ENCODE measurements around the gene PRR15L. TPM values are rescaled to one million over a fixed set of nuclear protein-coding genes. Genes with fewer than 3 reads are reported as not detected.

PRR15L gene
- total and polyA plus RNA-seq, 2 of the 8 experiments (the other 6 are each of a cell fraction or from before 2014, with no cell fraction given): 0.26 to 1.1 TPM

DNA sequence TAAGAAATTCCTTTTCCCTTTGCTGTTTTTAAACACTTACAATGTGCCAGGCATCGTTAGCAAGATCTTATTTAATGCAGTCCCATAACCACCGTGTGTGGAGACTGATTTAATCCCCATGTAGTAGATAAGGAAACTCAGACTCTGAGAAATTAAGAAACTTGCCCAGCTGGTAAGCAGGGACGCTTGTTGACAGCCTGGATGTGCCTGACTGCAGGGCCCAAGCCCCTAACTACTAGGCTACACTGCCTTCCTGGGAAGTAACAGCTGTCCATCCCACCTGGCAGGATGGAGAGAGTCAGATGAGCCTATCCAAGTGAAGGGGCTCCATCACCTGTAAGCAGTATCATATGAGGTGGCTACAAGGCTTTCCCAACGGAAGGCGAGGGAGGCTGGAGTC lies 36.3 kb upstream of the PRR15L start:
- no peaks in the 10 kb centered on the region for H3K23me2 ChIP-seq (ENCODE audit: low read depth, low read length)
- H3K4me3 ChIP-seq (ENCODE audit: extremely low read depth in 1 of 4, insufficient read depth in 2 of 4, low read depth in 3 of 4, low read length in 4 of 4): no peak overlapping the region
- no peaks in the 10 kb centered on the region for H3K79me1 ChIP-seq (ENCODE audit: low read depth, low read length)
- peak overlapping the region; percentile 84; the same call in 1 of the 2 replicates for H2AK5ac ChIP-seq (ENCODE audit: low read depth, low read length)
- H2BK12ac ChIP-seq (ENCODE audit: low read depth, low read length): no peak overlapping the region
- no peak overlapping the region for H3K18ac ChIP-seq (ENCODE audit: extremely low read depth, low read length)
- POLR2A ChIA-PET (ENCODE audit: partially characterized antibody): interaction anchor here (0.9 to 3.1 kb wide), 5 partner anchors 9 to 23 kb away, joined by 3 to 12 read pairs (median 6); partner anchors contain the start of gene CDK5RAP3
- H4K8ac ChIP-seq (ENCODE audit: extremely low read depth, insufficient read depth, low read length): no peak overlapping the region
- H3K9ac ChIP-seq (replicated peaks in 1 of 4; ENCODE audit: extremely low read depth in 1 of 4, low read depth in 3 of 4, low read length in 3 of 4): no peak overlapping the region
- H4K91ac ChIP-seq (replicated peaks; ENCODE audit: insufficient read length, low read length): no peak overlapping the region
- no peak overlapping the region for H2AFZ ChIP-seq (ENCODE audit: low read length)
- H3K27me3 ChIP-seq (replicated peaks in 1 of 4; ENCODE audit: control insufficient read depth in 3 of 4, extremely low read depth in 1 of 4, insufficient read depth in 3 of 4, low read length in 3 of 4): no peaks in the 10 kb centered on the region
- H4K5ac ChIP-seq (ENCODE audit: insufficient read length, low read depth, low read length): no peak overlapping the region
- no peak overlapping the region for H3K56ac ChIP-seq (replicated peaks; ENCODE audit: insufficient read length, low read depth, low read length)
- peak overlapping the region; percentile 90; the same call in 1 of the 2 replicates for H2BK15ac ChIP-seq (ENCODE audit: low read length)
- no peaks in the 10 kb centered on the region for H3K9me3 ChIP-seq (ENCODE audit: insufficient read depth in 2 of 2, low read depth in 1 of 2, low read length in 1 of 2)
- H2BK5ac ChIP-seq (ENCODE audit: low read depth, low read length): peak overlapping the region; percentile 80; the same call in 1 of the 2 replicates
- H3K79me2 ChIP-seq (ENCODE audit: control insufficient read depth in 1 of 2, insufficient read depth in 2 of 2, low read length in 2 of 2): no peaks in the 10 kb centered on the region
- no peaks in the 10 kb centered on the region for H3K36me3 ChIP-seq (ENCODE audit: control insufficient read depth in 2 of 4, insufficient read depth in 4 of 4, low read length in 3 of 4)
- no peak overlapping the region for H3K4ac ChIP-seq (replicated peaks; ENCODE audit: insufficient read length, low read depth, low read length)
- H3K4me2 ChIP-seq (ENCODE audit: insufficient read depth in 1 of 2, low read depth in 2 of 2, low read length in 2 of 2): no peak overlapping the region
- H3K4me1 ChIP-seq (replicated peaks in 1 of 4; ENCODE audit: control insufficient read depth in 3 of 4, insufficient read depth in 4 of 4, low read length in 3 of 4): peaks cover 14 to 31% (median 23%) of the 10 kb centered on the region in 4 experiments
- no peaks in the 10 kb centered on the region for H4K20me1 ChIP-seq (replicated peaks in 1 of 2; ENCODE audit: control insufficient read depth in 1 of 2, insufficient read depth in 2 of 2, low read length in 2 of 2)
- DNase-seq (ENCODE audit: low read depth in 1 of 2, low spot score in 2 of 2) (no peak), FAIRE-seq (no peak)
- H2BK120ac ChIP-seq (replicated peaks; ENCODE audit: low read depth, low read length): no peak overlapping the region
- H3K23ac ChIP-seq (ENCODE audit: insufficient read length): no peak overlapping the region
- 94% methylated on average over 5 of the region's 5 CpGs; no CpG with 5 or more reads in 1 of the 2 experiments for WGBS, 2 experiments (ENCODE audit: extremely low coverage in 1 of 2, insufficient coverage in 1 of 2, insufficient read length in 1 of 2, insufficient replicate concordance in 2 of 2, low coverage in 1 of 2, low lambda C conversion rate in 2 of 2, missing lambda C conversion rate in 1 of 2)
- CTCF ChIA-PET (ENCODE audit: partially characterized antibody): interaction anchor here (0.6 to 16.0 kb wide), 7 partner anchors 10 to 275 kb away, joined by 3 to 288 read pairs (median 7); no protein-coding TSS in a partner anchor
- H2BK20ac ChIP-seq (ENCODE audit: low read length): peak overlapping the region; percentile 89; the same call in 1 of the 2 replicates
- no peak overlapping the region for H3K27ac ChIP-seq (ENCODE audit: low read depth, low read length)
- H3K14ac ChIP-seq (ENCODE audit: insufficient read length): no peak overlapping the region
- TF ChIP-seq, protein P1, sequence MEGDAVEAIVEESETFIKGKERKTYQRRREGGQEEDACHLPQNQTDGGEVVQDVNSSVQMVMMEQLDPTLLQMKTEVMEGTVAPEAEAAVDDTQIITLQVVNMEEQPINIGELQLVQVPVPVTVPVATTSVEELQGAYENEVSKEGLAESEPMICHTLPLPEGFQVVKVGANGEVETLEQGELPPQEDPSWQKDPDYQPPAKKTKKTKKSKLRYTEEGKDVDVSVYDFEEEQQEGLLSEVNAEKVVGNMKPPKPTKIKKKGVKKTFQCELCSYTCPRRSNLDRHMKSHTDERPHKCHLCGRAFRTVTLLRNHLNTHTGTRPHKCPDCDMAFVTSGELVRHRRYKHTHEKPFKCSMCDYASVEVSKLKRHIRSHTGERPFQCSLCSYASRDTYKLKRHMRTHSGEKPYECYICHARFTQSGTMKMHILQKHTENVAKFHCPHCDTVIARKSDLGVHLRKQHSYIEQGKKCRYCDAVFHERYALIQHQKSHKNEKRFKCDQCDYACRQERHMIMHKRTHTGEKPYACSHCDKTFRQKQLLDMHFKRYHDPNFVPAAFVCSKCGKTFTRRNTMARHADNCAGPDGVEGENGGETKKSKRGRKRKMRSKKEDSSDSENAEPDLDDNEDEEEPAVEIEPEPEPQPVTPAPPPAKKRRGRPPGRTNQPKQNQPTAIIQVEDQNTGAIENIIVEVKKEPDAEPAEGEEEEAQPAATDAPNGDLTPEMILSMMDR (IDR thresholded peaks at IDR 0.05; ENCODE audit: control extremely low read depth in 1 of 3, insufficient read depth in 1 of 3, low read depth in 1 of 3, low read length in 3 of 3): no peak
- TF ChIP-seq JUND (IDR thresholded peaks at IDR 0.05; ENCODE audit: low read length): no peak
- TF ChIP-seq FOSL1 (IDR thresholded peaks at IDR 0.05; ENCODE audit: insufficient read depth, low read depth, low read length): no peak
- TF ChIP-seq NANOG (IDR thresholded peaks at IDR 0.05; ENCODE audit: insufficient read depth, low read depth, low read length, poor library complexity, severe bottlenecking): no peak
- TF ChIP-seq SAP30 (IDR thresholded peaks at IDR 0.05; ENCODE audit: insufficient read depth, insufficient replicate concordance, low read length): no peak
- TF ChIP-seq, protein P2, sequence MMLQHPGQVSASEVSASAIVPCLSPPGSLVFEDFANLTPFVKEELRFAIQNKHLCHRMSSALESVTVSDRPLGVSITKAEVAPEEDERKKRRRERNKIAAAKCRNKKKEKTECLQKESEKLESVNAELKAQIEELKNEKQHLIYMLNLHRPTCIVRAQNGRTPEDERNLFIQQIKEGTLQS (IDR thresholded peaks at IDR 0.05; ENCODE audit: insufficient read depth, low read depth, low read length): no peak
- TF ChIP-seq CBX5 (IDR thresholded peaks at IDR 0.05; ENCODE audit: low read depth, low read length): no peak
- TF ChIP-seq RXRA (IDR thresholded peaks at IDR 0.05; ENCODE audit: insufficient read depth, low read depth, low read length): no peak
- TF ChIP-seq SIX5 (IDR thresholded peaks at IDR 0.05; ENCODE audit: low read depth, low read length): no peak
- no peak for TF ChIP-seq POU5F1 (IDR thresholded peaks at IDR 0.05; ENCODE audit: low read depth, low read length)

All from H1 (cell line).